Measurements from ENCODE around the gene ASPG.

Gene ASPG

GRCh38 chr14:104138718-104139459, 53.4 kb downstream of the ASPG start:
- no peak for DNase-seq

DNA sequence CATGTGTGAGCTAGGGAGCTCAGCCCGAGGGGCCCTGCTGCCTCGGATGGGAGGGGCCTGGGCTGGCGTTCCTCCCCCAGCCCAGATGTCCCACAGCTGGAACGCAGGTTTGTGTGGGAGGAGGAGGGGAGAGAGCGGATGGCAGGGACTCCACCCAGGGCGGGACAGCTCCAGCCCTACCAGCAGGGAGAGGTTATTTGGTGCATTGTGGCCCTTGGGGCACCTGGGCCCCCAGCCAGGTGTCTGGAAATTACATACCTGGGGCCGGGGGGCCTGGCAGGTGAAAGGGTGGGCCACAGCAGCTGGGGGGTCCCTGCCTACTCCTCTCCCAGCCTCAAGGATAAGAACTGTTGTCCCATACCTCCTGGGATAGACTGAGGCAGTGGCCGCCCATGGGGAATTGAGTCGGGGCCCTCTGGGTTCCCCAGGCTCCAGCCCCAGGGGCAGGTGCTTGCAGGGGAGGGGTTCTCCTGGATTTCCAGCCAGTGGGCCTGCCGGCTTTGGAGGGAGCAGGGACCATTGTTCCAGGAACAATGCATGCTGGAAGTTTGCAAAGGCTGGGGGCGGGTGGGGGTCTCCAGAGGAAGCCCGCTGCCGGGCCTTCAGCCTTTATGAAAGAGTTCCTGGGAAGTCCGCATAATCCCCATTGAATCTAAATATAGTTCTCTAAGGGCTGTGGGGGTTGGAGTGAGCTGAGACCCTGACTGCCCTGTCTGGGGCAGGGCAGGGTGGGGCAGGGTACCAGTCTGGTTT, 54.1 kb downstream of the ASPG start:
- DNase-seq, result no peak

GRCh38 chr14:104140213-104140462, 54.6 kb downstream of the ASPG start:
- no peak for DNase-seq

- DNase-seq, result no peak
Observed at GRCh38 chr14:104140463-104141331, 55.2 kb downstream of the ASPG start.

DNA sequence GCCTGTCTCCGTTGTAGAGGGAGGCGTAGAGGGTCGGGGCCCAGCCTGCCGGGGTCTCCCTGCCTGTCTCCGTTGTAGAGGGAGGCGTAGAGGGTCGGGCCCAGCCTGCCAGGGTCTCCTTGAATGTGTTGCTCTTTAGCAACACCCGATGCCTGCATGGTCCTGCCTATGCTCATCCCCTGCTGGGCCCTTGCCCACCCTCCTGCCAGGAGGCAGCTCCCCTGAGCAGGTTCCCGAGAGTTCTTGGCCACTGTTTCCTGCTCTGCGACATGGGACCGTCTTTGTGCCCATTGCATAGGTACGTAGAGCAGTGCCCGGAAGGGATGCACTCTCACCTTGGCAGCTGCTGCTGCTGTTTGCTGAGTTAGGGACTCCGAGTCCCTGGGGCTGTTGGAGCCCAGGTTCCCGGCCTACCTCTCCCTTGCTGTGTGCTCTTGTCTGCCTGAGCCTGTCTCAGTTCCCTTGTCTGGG, 56.2 kb downstream of the ASPG start:
- no peak for DNase-seq

GRCh38 chr14:104142136-104142945, 56.8 kb downstream of the ASPG start:
- DNase-seq, result no peak

DNA sequence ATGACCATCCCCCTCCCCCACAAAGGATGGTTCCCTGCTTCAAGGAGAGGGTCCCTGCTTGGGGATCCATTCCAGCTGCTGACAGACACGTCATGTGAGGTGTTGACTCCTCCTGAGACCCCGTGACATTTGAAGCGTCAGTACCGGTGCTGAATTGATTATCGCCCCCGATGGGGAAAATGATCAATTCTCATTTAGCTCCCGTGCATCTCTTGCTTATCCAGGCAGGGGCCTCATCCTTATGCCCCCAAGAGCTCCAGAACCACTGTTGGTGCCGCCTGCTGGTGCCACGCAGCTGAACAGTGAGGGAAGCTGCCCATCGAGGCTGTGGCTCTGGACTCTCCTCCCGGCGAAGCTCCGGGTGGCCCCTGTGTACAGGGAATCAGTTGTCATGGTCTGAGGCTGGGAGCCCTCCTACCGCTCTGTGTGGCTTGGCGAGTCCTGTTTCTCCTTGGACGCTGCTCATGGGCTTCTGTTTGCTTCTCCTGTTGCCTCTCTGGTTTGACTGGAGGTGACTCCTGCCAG, 57.5 kb downstream of the ASPG start:
- DNase-seq, result no peak

GRCh38 chr14:104143521-104144452, 58.3 kb downstream of the ASPG start:
- no peak for DNase-seq

GRCh38 chr14:104144453-104144790, 58.9 kb downstream of the ASPG start:
- no peak for DNase-seq

GRCh38 chr14:104144911-104145825, 59.7 kb downstream of the ASPG start:
- DNase-seq, result no peak

- no peak for DNase-seq
Observed at GRCh38 chr14:104145826-104146601, 60.5 kb downstream of the ASPG start.

GRCh38 chr14:104146651-104147345, 61.3 kb downstream of the ASPG start:
- DNase-seq, result no peak

GRCh38 chr14:104147346-104148125, 62.0 kb downstream of the ASPG start:
- DNase-seq, result no peak

DNA sequence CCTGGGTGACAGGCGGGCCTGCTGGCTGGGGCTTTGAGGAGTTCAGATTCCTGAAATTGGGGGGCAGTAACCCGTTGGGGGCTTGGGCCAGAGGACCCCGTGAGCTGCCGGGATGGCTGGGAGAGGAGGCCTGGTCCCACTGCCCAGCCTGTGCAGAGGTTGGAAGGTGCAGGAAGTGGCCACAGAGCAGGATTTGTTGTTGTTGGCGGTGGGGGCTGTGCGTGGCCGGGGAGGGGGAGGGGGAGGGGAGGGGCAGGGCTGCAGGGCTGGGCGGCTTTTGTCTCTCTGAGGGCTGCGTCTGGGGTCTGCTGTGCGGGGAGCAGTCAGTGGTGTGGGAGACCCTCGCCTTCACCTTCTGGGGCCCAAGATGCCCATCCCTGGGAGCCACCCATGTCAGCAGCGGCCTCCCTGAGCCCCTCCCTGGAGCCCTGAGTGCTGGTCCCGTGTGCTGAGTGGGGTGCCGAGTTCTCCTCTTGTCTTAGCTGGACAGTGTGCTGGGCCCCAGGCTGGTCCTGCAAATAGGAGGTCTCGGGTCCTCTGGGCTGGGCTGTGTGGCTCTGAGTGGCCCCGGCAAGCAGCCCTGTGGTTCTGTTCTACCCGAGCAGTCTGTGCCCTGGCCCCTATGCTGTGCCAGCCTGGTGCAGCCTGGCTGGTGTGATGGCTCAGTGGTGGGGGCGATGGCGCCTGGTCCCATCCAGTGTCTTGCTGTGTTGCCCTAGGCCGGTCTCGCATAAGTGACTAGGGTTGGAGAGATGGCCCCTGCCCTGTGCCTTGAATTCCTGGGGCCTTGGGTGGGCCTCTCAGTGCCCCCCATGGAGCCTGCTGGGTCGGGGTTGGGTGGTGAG, 63.2 kb downstream of the ASPG start:
- no peak for DNase-seq

- DNase-seq, result no peak
Observed at GRCh38 chr14:104149278-104149595, 63.7 kb downstream of the ASPG start.

DNA sequence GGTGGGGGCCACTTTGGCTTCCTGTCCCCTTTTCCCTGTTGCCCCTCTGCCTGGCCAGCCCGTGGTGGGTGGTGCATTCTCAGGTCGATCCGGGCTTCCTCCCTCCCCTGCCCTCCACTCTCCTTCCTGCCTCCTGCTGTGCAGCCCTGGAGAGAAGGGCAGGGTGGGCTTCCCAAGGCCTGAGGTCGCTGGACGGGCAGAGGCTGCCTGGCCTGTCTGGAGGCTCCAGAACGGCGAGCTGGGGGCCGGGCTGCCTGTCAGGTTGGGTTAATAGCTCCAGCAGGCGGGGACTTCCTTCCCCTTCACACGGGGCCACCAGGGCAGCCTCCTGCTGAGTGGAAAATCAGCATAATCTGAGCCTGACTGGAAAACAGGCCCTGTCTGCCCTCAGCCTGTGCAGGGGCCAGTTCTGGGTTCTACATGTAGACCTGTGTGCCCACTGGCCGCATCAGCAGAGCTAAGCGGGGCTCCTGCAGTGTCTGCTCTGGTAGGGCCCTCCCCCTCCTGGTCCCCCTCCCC, 64.2 kb downstream of the ASPG start:
- no peak for DNase-seq
